ENCODE measurements around the gene MYO1E.

DNA sequence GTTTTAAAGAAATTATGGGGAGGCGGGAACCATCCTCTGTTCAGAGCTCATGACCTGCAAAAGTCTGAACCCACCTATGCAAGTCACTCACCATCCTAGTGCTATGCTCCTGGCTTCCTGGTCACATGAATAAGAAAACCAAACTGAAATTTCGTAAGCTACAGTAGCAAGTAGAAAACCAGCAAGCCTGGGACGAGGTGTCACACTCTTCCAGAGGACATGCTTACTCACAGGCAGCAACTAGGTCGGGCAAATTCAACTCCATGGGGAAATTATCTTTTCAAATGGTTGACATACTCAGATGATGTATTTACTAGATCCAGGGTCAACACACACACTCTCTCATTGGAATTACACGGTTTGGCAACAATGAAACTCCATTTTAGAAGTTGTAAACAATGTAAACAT lies 134.7 kb downstream of the MYO1E start:
- TF ChIP-seq CEBPB (IDR thresholded peaks at IDR 0.05; ENCODE audit: low read depth, low read length) (no peak), POLR2A (IDR thresholded peaks at IDR 0.05; ENCODE audit: low read depth, low read length) (no peak), NFE2L2 (IDR thresholded peaks at IDR 0.05; ENCODE audit: low read depth, low read length) (no peak), SMC3 (IDR thresholded peaks at IDR 0.05; ENCODE audit: low read depth, low read length) (no peak)
- TF ChIP-seq, protein P1, sequence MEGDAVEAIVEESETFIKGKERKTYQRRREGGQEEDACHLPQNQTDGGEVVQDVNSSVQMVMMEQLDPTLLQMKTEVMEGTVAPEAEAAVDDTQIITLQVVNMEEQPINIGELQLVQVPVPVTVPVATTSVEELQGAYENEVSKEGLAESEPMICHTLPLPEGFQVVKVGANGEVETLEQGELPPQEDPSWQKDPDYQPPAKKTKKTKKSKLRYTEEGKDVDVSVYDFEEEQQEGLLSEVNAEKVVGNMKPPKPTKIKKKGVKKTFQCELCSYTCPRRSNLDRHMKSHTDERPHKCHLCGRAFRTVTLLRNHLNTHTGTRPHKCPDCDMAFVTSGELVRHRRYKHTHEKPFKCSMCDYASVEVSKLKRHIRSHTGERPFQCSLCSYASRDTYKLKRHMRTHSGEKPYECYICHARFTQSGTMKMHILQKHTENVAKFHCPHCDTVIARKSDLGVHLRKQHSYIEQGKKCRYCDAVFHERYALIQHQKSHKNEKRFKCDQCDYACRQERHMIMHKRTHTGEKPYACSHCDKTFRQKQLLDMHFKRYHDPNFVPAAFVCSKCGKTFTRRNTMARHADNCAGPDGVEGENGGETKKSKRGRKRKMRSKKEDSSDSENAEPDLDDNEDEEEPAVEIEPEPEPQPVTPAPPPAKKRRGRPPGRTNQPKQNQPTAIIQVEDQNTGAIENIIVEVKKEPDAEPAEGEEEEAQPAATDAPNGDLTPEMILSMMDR (conservative IDR thresholded peaks at IDR 0.05; ENCODE audit: low read depth, low read length) = no peak
- TF ChIP-seq, protein P2, sequence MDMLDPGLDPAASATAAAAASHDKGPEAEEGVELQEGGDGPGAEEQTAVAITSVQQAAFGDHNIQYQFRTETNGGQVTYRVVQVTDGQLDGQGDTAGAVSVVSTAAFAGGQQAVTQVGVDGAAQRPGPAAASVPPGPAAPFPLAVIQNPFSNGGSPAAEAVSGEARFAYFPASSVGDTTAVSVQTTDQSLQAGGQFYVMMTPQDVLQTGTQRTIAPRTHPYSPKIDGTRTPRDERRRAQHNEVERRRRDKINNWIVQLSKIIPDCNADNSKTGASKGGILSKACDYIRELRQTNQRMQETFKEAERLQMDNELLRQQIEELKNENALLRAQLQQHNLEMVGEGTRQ (IDR thresholded peaks at IDR 0.05; ENCODE audit: low read depth, low read length) = no peak

All from IMR-90 (cell line).